ENCODE data around the gene MAPK6. TPM values are rescaled to one million over a fixed set of nuclear protein-coding genes. Genes with fewer than 3 reads are reported as not detected.

The MAPK6 gene
- total RNA-seq, 1 experiment from 2014 or later: 160 TPM

GRCh38 chr15:52010633-52011595, 8.1 kb upstream of the MAPK6 start:
- no peak for DNase-seq (ENCODE audit: extremely low read depth, low read depth)

- DNase-seq (ENCODE audit: extremely low read depth, low read depth): no peak
Observed at GRCh38 chr15:52011711-52012144, 7.3 kb upstream of the MAPK6 start.

DNA sequence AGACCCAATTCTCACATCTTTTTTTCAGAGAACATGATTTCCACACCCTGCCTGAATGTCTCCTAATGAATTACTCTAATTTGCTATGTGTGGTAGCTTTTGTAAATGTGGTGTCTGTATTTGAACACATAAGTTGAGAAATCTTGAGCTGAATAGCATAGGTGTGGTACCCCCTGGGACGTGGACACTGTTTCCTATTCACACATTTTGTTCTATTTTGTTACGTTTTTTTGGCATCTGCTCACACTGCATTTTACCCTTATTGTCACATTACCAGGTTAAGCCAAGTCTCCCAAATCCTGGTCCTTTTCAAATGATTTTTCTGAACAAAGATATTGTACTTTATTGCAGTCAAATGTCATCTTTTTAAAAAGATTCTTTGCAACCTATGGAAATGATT, 6.8 kb upstream of the MAPK6 start:
- DNase-seq (ENCODE audit: extremely low read depth, low read depth): no peak

DNA sequence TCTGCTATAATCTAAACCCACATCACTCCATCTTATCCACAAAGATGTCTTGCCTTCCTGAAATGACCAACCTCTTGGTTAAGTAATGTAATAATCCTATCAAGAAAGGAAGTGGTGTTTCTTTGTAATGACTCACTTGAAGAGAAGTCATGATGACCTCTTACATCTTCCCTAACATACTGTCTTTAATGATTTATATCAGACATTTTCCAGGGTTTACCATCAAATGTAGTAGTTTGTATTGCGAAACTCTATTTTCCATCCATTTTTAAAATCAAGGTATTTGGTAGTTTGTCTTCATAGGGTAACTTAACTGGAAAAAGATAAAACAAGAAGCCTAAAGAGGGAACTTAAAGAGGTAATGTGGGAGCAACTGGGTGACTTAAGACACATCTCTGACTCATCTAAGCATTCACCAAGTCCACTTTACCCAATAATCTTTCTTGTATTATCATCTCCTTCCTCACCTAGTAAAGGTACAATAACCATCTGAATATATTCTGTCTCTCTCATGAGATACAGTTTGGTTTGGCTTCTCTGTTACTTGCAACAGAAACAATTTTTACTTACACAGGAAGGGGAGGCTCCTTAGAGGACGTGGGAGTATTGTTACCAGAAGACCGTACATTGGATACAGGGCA, 5.7 kb upstream of the MAPK6 start:
- no peak for DNase-seq (ENCODE audit: extremely low read depth, low read depth)

DNA sequence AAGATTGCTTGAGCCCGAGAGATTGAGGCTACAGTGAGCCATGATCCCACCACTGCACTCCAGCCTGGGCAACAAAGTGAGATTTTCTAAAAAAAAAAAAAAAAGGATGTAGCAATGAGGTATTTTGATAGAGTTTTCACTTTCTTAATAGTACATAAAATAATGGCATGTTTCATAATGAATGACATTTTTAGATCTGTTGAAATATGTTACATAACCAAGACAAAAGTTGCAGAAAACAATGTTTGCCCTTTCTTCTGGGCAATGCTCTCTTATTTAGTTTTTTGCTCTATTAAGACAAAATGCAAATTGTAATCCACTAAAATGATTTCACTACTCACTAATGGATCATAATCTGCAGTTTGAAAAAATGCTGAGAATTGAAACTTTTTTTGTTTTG, 4.4 kb upstream of the MAPK6 start:
- no peak for DNase-seq (ENCODE audit: extremely low read depth, low read depth)

DNA sequence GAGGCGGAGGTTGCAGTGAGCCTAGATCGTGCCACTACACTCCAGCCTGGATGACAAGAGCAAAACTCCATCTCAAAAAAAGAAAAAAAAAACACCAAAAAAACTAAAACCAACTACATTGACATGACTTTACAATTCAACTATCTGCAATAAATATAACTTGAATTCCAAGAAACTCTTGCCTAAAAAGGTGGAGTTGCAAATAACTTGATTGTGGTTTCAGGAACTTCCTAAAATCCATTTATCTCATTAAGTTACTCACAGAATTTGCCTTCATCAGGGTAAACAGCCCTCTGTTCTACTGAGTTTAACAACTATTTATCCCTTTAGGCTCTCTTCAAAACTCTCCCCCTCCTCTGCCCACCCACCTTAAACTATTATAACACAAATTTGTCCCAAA, 2.7 kb upstream of the MAPK6 start:
- DNase-seq (ENCODE audit: extremely low read depth, low read depth): no peak

GRCh38 chr15:52018244-52018643, 775 bp upstream of the MAPK6 start:
- DNase-seq (ENCODE audit: extremely low read depth, low read depth): no peak

- peak; percentile 84 for DNase-seq (ENCODE audit: extremely low read depth, low read depth)
Observed at GRCh38 chr15:52019394-52020220, 588 bp downstream of the MAPK6 start.

DNA sequence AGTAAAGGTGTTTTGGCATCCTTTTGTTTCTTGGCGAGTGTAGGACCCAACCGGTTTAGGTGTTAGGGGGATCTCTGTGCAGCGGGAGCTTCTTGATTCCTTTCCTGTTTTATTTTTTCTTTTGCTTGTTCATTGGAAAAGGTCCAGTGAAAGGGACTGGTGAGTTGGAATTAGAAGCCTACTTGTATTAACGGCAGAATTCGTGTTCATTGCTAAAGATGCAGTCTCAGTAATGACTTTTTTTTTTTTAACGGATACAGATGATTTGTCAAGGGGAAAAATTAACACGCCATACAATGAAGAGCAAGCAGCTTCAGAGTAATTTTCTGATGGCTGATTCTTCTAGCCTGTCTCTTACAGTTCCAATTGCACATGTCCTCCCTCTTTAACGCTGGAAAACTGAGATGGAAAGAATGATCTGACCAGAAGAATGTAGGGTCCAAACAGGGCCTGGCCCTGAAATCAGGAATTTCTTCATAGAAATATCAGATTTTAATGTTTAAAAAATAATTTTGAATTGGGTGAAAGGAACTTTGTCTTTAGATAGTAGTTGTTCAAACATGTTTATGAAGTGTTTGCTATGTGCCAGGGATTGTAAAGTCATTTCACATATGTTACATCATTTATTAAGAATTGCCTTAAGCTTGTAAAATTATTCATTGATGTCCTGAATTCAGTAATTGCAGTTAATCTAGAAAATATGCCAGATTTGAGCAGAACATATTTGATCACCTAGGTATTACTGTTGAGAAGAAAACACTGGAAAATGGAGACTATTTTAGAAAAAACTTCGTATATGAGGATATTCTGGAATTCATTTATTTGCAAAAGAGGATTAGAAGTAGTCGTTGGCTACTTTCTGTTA, 1.4 kb downstream of the MAPK6 start:
- DNase-seq (ENCODE audit: extremely low read depth, low read depth): no peak

- DNase-seq (ENCODE audit: extremely low read depth, low read depth): peak; percentile 68
Observed at GRCh38 chr15:52021128-52021671, 2.2 kb downstream of the MAPK6 start.

- no peak for DNase-seq (ENCODE audit: extremely low read depth, low read depth)
Observed at GRCh38 chr15:52021892-52022540, 3.0 kb downstream of the MAPK6 start.

DNA sequence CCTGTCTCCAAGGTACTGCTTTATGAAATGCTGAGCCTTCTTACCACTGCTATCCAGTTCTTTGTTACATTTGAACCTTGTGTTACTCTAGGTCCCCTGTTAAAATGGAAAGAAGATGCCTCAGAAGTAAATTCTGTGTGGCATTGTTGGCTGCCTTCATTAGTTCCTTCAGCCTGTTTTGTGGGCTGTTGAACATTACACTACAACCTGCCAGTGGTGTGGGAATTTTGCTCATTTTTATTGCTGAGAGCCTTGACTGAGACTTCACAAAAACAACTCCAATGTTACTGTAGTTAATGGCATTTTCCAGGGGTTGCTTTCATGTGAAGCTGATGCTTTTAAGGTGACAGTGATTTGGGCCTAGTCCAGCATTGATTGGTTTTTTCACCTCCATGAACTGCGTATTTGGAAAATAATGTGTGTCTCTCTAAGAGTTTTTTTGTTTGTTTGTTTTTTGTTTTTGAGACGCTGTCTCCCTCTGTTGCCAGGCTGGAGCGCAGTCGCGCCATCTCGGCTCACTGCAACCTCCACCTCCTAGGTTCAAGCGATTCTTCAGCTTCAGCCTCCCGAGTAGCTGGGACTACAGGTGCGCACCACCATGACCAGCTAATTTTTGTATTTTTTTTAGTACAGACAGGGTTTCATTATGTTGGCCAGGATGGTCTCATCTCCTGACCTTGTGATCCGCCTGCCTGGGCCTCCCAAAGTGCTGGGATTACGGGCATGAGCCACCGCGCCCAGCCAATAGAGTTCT, 4.3 kb downstream of the MAPK6 start:
- DNase-seq (ENCODE audit: extremely low read depth, low read depth): no peak

DNA sequence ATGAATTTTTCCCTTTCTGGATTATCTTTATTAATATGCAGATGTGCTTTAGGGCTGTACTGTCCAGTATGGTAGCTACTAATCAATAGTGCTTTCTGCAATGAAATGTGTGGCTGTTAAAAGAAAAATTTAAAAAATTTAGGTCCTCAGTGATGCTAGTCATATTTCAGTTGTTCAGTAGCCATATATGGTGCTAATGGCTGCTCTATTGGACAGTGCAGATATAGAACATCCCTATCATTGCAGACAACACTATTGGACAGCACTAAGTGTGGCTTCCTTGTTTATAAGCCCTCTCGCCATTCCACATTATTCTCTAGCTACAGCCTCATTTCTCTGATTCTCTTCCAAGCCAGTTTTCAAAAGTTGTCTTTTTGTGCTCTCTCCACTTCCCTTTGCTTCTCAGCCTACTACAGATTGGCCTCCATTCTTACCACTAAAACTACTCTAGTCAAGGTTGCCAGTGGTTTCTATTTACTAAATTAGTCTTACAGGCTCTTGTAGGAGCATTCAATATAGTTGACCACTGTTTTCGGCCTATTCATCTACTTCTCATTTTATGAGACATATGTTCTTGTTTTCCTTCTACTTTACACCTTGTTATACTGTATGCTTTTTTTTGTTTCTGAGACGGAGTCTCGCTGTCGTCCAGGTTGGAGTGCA, 9.5 kb downstream of the MAPK6 start:
- no peak for DNase-seq (ENCODE audit: extremely low read depth, low read depth)

- no peak for DNase-seq (ENCODE audit: extremely low read depth, low read depth)
Observed at GRCh38 chr15:52030010-52030409, 11.0 kb downstream of the MAPK6 start.

DNA sequence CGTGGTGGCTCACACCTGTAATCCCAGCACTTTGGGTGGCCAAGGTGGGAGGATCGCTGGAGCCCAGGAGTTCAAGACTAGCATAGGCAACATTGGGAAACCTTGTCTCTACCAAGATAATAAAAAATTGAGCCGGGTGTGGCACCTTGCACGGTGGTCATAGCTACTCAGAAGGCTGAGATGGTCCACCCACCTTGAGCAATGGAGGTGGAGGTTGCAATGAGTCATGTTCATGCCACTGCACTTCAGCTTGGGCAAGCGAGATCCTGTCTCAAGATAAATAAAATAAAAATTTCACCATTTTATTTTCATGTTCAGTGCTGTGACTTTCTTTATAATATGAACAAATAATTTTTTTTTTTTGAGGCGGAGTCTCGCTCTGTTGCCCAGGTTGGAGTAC, 12.5 kb downstream of the MAPK6 start:
- DNase-seq (ENCODE audit: extremely low read depth, low read depth): no peak

- no peak for DNase-seq (ENCODE audit: extremely low read depth, low read depth)
Observed at GRCh38 chr15:52037889-52038505, 19.0 kb downstream of the MAPK6 start.

DNA sequence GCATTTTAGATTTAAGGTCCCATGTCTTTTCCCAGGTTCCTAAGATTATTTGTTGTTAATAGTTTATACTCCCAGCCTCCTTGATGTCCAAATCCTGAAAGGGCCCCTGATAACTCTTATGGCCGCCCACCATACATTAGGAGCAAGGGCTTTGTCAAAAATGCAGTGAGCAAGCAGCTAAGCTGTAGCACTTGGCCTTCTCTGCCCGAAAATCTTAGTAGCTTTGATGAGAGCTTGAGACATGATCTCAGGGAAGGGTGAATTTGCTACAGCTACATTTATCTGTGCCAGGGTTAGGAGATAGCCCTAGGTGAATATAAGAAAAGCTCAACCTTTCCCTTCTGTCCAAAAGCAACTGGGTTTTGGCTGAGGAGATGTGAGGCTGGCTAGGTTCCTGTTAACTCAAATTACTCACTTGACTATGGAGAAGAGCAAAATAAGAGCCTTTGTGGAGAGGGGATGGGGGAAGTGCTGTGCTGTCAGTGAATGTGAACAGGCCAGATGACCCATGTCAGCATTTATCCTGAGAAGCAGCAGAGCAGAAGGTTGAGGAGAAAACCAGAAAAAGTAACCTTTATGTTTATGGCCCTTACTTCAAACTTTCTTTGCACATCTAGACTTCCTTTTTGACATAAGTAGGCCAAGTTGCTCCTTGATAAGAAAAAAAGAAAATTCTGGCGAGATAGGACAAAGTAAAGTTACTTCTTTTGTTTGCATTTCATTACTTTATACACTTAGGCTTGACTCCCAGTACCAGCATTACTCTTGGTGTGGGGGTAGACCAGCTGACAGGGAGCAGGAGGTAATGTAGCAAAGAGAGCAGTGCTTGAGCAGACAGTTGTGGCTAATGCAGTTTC, 21.1 kb downstream of the MAPK6 start:
- DNase-seq (ENCODE audit: extremely low read depth, low read depth): no peak

All from NCI-H460 (cell line).